MCF 10A (cell line): Measurements from ENCODE around the gene CHD8. TPM values are rescaled to one million over a fixed set of nuclear protein-coding genes. Genes with fewer than 3 reads are reported as not detected.

Source experiments
- BruUV-seq: library from RNA; stranded (reverse); fragments of 400-500 nt; replicated peaks from 2 replicates; lab custom pipeline; 2021; lab: Mats Ljungman, UMichigan
- CTCF ChIA-PET: fragments of 300-600 bp; sonication (Branson Sonifier 250); formaldehyde crosslinking; extraction: SDS; loops from one replicate; lab custom pipeline; 2021; ENCODE audit warnings: antibody characterized with exemption, inconsistent platforms; lab: Yijun Ruan, JAX
- POLR2A ChIA-PET: fragments of 300-600, 350-650 bp; sonication (Branson Sonifier 250); formaldehyde crosslinking; extraction: SDS; loops from one replicate; lab custom pipeline; 2020; ENCODE audit warnings: antibody characterized with exemption, inconsistent platforms; lab: Yijun Ruan, JAX
- DNase-seq: peaks from one replicate; pipeline ENCODE4 v3.0.0-alpha.2; 2018; ENCODE audit not compliant: unreplicated experiment
- H3K27ac Mint-ChIP-seq: one replicate; pipeline ENCODE4 v1.8.0; 2022; ENCODE audit warnings: mild to moderate bottlenecking, low read depth, mixed read lengths; ENCODE audit not compliant: unreplicated experiment
- H3K27me3 Mint-ChIP-seq: one replicate; pipeline ENCODE4 v1.8.0; 2022; ENCODE audit warnings: mixed read lengths; ENCODE audit not compliant: insufficient read depth, unreplicated experiment
- H3K36me3 Mint-ChIP-seq: one replicate; pipeline ENCODE4 v1.8.0; 2022; ENCODE audit warnings: mild to moderate bottlenecking, moderate library complexity, mixed read lengths; ENCODE audit not compliant: insufficient read depth, unreplicated experiment
- H3K4me1 Mint-ChIP-seq: one replicate; pipeline ENCODE4 v1.8.0; 2022; ENCODE audit warnings: mixed read lengths; ENCODE audit not compliant: insufficient read depth, unreplicated experiment
- H3K4me3 Mint-ChIP-seq: one replicate; pipeline ENCODE4 v1.8.0; 2022; ENCODE audit warnings: mild to moderate bottlenecking, moderate library complexity, mixed read lengths; ENCODE audit not compliant: unreplicated experiment
- H3K9me3 Mint-ChIP-seq: one replicate; pipeline ENCODE4 v1.8.0; 2022; ENCODE audit warnings: mixed read lengths; ENCODE audit not compliant: unreplicated experiment
- intact Hi-C: fragments of 100-400 bp; cut with micrococcal nuclease; formaldehyde crosslinking; loops from 2 replicates; pipeline ENCODE4 v1.14.1; 2022
- total RNA-seq: library from RNA; stranded (reverse); gene quantifications from 2 replicates; pipeline ENCODE4 v1.2.3, GENCODE V29; 2022
- TF ChIP-seq, protein P1 (sequence below): fragments of 200-600 bp; IDR thresholded peaks from one replicate; pipeline ENCODE4 v1.8.0; 2022; ENCODE audit warnings: antibody characterized with exemption, mild to moderate bottlenecking; ENCODE audit not compliant: unreplicated experiment

CHD8 gene
- total RNA-seq, 1 experiment from 2014 or later: 70.7 TPM

DNA sequence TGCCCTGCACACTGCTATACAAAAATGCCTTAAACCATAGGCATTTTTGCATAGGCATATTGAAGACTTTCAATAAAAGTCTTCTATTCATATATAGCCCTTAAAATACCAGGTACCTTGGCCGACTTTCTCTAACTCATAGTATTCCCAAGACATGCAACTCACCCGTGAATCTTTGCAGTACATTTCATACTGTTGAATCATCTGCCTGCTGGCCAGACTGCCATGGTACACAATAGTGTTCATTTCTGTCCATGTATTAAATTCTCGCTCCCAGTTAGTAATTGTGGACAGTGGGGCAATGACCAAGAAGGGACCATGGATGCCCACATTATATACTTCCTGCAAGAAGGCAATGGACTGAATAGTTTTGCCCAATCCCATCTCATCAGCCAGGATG is 47.8 kb downstream of the CHD8 start:
- peak; percentile 62 for DNase-seq
- TF ChIP-seq, protein P1, sequence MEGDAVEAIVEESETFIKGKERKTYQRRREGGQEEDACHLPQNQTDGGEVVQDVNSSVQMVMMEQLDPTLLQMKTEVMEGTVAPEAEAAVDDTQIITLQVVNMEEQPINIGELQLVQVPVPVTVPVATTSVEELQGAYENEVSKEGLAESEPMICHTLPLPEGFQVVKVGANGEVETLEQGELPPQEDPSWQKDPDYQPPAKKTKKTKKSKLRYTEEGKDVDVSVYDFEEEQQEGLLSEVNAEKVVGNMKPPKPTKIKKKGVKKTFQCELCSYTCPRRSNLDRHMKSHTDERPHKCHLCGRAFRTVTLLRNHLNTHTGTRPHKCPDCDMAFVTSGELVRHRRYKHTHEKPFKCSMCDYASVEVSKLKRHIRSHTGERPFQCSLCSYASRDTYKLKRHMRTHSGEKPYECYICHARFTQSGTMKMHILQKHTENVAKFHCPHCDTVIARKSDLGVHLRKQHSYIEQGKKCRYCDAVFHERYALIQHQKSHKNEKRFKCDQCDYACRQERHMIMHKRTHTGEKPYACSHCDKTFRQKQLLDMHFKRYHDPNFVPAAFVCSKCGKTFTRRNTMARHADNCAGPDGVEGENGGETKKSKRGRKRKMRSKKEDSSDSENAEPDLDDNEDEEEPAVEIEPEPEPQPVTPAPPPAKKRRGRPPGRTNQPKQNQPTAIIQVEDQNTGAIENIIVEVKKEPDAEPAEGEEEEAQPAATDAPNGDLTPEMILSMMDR: no peak
- H3K9me3 Mint-ChIP-seq: no peaks in the 10 kb centered on the region
- BruUV-seq: no TSS peak
- H3K27me3 Mint-ChIP-seq: no peaks in the 10 kb centered on the region
- H3K36me3 Mint-ChIP-seq: peaks cover 100% of the 10 kb centered on the region
- peaks cover 12% of the 10 kb centered on the region for H3K4me1 Mint-ChIP-seq
- ChIA-PET CTCF (interaction anchor here (0.6 to 1.4 kb wide), 4 partner anchors 15 to 90 kb away, joined by 3 read pairs; no protein-coding TSS in a partner anchor), POLR2A (interaction anchor here (0.6 to 2.7 kb wide), 5 partner anchors 12 to 62 kb away, joined by 3 to 10 read pairs (median 6); partner anchors contain the start of gene SUPT16H)
- intact Hi-C loops: loop anchor here (1.0 to 10.0 kb wide), 2 partner anchors 47 to 147 kb away; no protein-coding TSS in a partner anchor
- no peak overlapping the region for H3K27ac Mint-ChIP-seq
- no peak overlapping the region for H3K4me3 Mint-ChIP-seq

DNA sequence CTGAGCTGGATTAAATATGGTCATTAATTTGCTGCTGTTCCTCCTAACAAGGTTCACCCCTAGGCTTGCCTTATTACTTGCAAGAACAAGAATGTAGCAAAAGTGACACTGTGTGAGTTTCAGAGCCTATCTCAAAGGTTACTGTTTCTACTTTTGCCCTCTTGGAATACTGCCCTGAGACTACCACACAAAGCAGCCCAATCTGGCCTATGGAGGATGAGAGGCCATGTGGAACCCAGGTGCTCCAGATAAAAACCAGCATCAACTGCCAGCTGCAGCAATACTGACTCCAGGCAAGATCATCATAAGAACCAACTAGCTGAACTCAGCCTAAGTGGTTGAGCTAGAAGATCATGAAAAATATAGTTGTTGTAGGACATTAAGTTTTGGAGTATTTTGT is 49.7 kb downstream of the CHD8 start:
- ChIA-PET POLR2A (interaction anchor here (0.6 to 1.8 kb wide), 4 partner anchors 9 to 302 kb away, joined by 3 to 6 read pairs (median 4); no protein-coding TSS in a partner anchor), CTCF (interaction anchor here (0.5 kb wide), 1 partner anchor 67 kb away, joined by 5 read pairs; no protein-coding TSS in a partner anchor)

DNA sequence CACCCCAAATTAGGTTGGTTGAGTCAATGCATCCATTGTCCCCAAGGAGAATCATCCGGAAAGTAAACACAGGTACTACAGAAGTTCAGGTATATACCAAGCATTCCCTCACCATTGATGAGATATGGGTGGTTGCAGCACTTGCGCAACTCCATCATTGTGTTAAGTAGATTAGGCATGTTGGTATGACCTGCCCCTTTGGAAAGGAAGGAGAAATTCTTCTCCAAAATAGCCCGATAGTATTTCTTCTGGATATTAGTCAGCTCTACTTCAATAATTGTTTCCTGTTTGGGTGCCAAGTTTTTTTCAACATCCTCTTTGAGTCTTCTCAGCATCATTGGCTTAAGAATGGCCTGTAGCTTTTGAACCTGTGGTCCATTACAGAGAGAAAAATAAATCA is 50.8 kb downstream of the CHD8 start:
- Mint-ChIP-seq H3K9me3 (no peaks in the 10 kb centered on the region), H3K27me3 (no peaks in the 10 kb centered on the region), H3K4me3 (no peak overlapping the region), H3K4me1 (peaks cover 12% of the 10 kb centered on the region), H3K27ac (no peak overlapping the region), H3K36me3 (peaks cover 100% of the 10 kb centered on the region)
- ChIA-PET POLR2A (interaction anchor here (1.4 kb wide), 1 partner anchor 22 kb away, joined by 6 read pairs; no protein-coding TSS in a partner anchor), CTCF (interaction anchor here (0.9 kb wide), 1 partner anchor 14 kb away, joined by 3 read pairs; no protein-coding TSS in a partner anchor)
- intact Hi-C loops: loop anchor here (10.0 kb wide), 1 partner anchor 150 kb away; no protein-coding TSS in a partner anchor
- TF ChIP-seq, protein P1: no peak
- no TSS peak for BruUV-seq
- DNase-seq: no peak

More for the DNA sequence above, 49.7 kb downstream of the CHD8 start:
- TF ChIP-seq, protein P1: no peak
- H3K4me3 Mint-ChIP-seq: no peak overlapping the region
- DNase-seq: no peak
- H3K27ac Mint-ChIP-seq: peak overlapping the region; percentile 42
- H3K27me3 Mint-ChIP-seq: no peaks in the 10 kb centered on the region
- H3K36me3 Mint-ChIP-seq: peaks cover 100% of the 10 kb centered on the region
- no peaks in the 10 kb centered on the region for H3K9me3 Mint-ChIP-seq
- intact Hi-C loops: loop anchor here (10.0 kb wide), 1 partner anchor 149 kb away; no protein-coding TSS in a partner anchor
- BruUV-seq: no TSS peak
- H3K4me1 Mint-ChIP-seq: peaks cover 12% of the 10 kb centered on the region

DNA sequence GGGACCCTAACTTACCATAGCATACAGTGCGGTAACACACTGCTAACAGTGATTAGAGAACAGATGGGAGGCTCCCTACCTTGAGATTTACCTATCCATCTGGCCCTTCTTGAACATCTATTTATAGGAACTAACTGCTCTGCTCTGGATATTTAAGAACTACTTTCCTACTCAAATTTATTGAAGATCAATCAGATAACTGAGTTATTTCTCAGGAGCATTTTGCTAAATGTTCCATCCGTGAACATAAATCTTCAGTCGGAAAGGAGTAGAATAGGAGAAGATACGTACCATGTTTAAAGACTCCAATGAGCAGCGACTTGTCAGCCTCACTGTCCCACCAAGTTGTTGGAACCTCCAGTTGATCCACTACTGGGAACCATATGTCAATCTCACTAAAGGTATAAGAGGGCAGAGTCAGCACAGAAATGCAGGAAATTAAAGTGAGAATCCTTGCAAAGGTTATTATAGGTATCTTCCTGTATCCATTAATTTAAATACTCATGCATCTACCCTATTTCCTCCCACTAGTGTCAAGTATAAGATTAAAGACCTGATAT is 56.5 kb downstream of the CHD8 start:
- no peak overlapping the region for H3K27ac Mint-ChIP-seq
- POLR2A ChIA-PET: no interaction called here
- CTCF ChIA-PET: no interaction called here
- H3K9me3 Mint-ChIP-seq: no peaks in the 10 kb centered on the region
- no TSS peak for BruUV-seq
- DNase-seq: no peak
- H3K4me3 Mint-ChIP-seq: no peak overlapping the region
- intact Hi-C loops: no loop called here
- H3K27me3 Mint-ChIP-seq: no peaks in the 10 kb centered on the region
- peaks cover 87% of the 10 kb centered on the region for H3K36me3 Mint-ChIP-seq
- no peaks in the 10 kb centered on the region for H3K4me1 Mint-ChIP-seq
- TF ChIP-seq, protein P1: no peak
